Esophagus muscularis mucosa (tissue), 4 donors: ENCODE measurements around the gene TRAPPC3L. TPM values are rescaled to one million over a fixed set of nuclear protein-coding genes. Genes with fewer than 3 reads are reported as not detected.

Experiments
- DNase-seq: peaks from one replicate; pipeline ENCODE4 v3.0.0-alpha.2; 2017; ENCODE audit errors: extremely low spot score
- H3K27ac ChIP-seq, 4 donors: fragments of 200-600 bp; sonication (generic); replicated peaks in 1 of 4; 1 replicate in 3 of 4; 2 replicates in 1 of 4; pipeline ENCODE4 v1.5.1; 2016 to 2019; ENCODE audit warnings: mild to moderate bottlenecking in 1 of 4
- H3K27me3 ChIP-seq, 4 donors: fragments of 200-600 bp; sonication (generic); one replicate each; pipeline versions ENCODE4 v1.5.1 to v1.6.0; 2016 to 2019
- H3K36me3 ChIP-seq, 4 donors: fragments of 200-600 bp; sonication (generic); one replicate each; pipeline ENCODE4 v1.5.1; 2016 to 2019
- H3K4me1 ChIP-seq, 4 donors: fragments of 200-600 bp; sonication (generic); one replicate each; pipeline ENCODE4 v1.5.1; 2016 to 2019
- H3K4me3 ChIP-seq, 4 donors: fragments of 200-600 bp; sonication (generic); 1 replicate in 2 of 4; 2 replicates in 2 of 4; pipeline ENCODE4 v1.5.1; 2016 to 2019; ENCODE audit warnings: mild to moderate bottlenecking in 4 of 4, moderate library complexity in 1 of 4
- H3K9me3 ChIP-seq, 4 donors: fragments of 200-600 bp; sonication (generic); 1 replicate in 3 of 4; 2 replicates in 1 of 4; pipeline ENCODE4 v1.5.1; 2016 to 2019
- CTCF ChIP-seq, 3 experiments: fragments of 200-600 bp in 2 of 3; fragments of 450-650 bp in 1 of 3; sonication (generic) in 2 of 3; IDR thresholded peaks; one replicate each; pipeline ENCODE4 v1.5.1; 2017 to 2019; ENCODE audit warnings: antibody characterized with exemption in 3 of 3, mild to moderate bottlenecking in 2 of 3, moderate library complexity in 1 of 3
- EP300 ChIP-seq: sonication (generic); formaldehyde crosslinking; IDR thresholded peaks from one replicate; pipeline ENCODE4 v1.6.1; 2017; ENCODE audit warnings: antibody characterized with exemption
- POLR2A ChIP-seq: fragments of 450-650 bp; IDR thresholded peaks from one replicate; pipeline ENCODE4 v1.6.1; 2017; ENCODE audit warnings: antibody characterized with exemption, moderate library complexity, mild to moderate bottlenecking, low read depth
- POLR2AphosphoS5 ChIP-seq, 2 donors: sonication (generic); formaldehyde crosslinking; IDR thresholded peaks; one replicate each; pipeline ENCODE4 v1.6.1; 2017; ENCODE audit warnings: antibody characterized with exemption in 2 of 2
- WGBS: methylation state at CpG from one replicate; pipeline ENCODE4 v1.1.5; 2018; 5-methylcytosine and 5-hydroxymethylcytosine counted together
- intact Hi-C: fragments of 100-400 bp; cut with DNase I; formaldehyde crosslinking; loops from one replicate; pipeline ENCODE4 v1.15.1; 2023
- total RNA-seq, 4 donors: library from RNA; depleted of rRNA; stranded (reverse); fragments of >200 nt; gene quantifications; one replicate each; pipeline versions ENCODE4 v1.1.0 to v1.2.1, GENCODE V29; 2016

TRAPPC3L gene
- total RNA-seq, 4 donors from 2014 or later, result 0.42 TPM; not detected in 3

- no peak overlapping the region for H3K27ac ChIP-seq
- TF ChIP-seq POLR2AphosphoS5 (IDR thresholded peaks at IDR 0.05), result no peak
- H3K4me1 ChIP-seq, result peaks cover 0 to 23% (median 17%) of the 10 kb centered on the region in 4 donors
- H3K4me3 ChIP-seq, result peak overlapping the region in 1 of 4 donors; percentile 62
- no peak for DNase-seq
- H3K36me3 ChIP-seq, result peaks cover 0 to 21% (median 9%) of the 10 kb centered on the region in 4 donors
- intact Hi-C loops, result no loop called here
- H3K27me3 ChIP-seq, result no peaks in the 10 kb centered on the region
- H3K9me3 ChIP-seq, result peaks cover 0 to 3% (median 0%) of the 10 kb centered on the region in 4 donors
- 80% methylated on average over 4 of the region's 4 CpGs for WGBS
Measured at GRCh38 chr6:116514111-116514510, 31.4 kb downstream of the TRAPPC3L start.

- 88% methylated on average over 2 of the region's 2 CpGs for WGBS
- peaks cover 0 to 23% (median 17%) of the 10 kb centered on the region in 4 donors for H3K4me1 ChIP-seq
- DNase-seq, result no peak
- H3K27ac ChIP-seq, result peak overlapping the region in 3 of 4 donors; percentile 40 to 85 (median 75)
- TF ChIP-seq POLR2A, result no peak
- no peak for TF ChIP-seq EP300
- no peak for TF ChIP-seq CTCF (IDR thresholded peaks at IDR 0.05)
- TF ChIP-seq POLR2AphosphoS5 (IDR thresholded peaks at IDR 0.05), result no peak
- H3K36me3 ChIP-seq, result peaks cover 0 to 21% (median 9%) of the 10 kb centered on the region in 4 donors
- peaks cover 0 to 8% (median 0%) of the 10 kb centered on the region in 4 donors for H3K9me3 ChIP-seq
- intact Hi-C loops, result no loop called here
- H3K4me3 ChIP-seq, result peak overlapping the region; percentile 40 to 62 (median 51)
- no peaks in the 10 kb centered on the region for H3K27me3 ChIP-seq
Measured at GRCh38 chr6:116513224-116513875, 32.1 kb downstream of the TRAPPC3L start.

- Histone ChIP-seq H3K4me1 (peaks cover 0 to 23% (median 17%) of the 10 kb centered on the region in 4 donors), H3K36me3 (peaks cover 0 to 21% (median 9%) of the 10 kb centered on the region in 4 donors), H3K27ac (peak overlapping the region; percentile 75 to 86 (median 84)), H3K4me3 (peak overlapping the region; percentile 40 to 62 (median 51)), H3K27me3 (no peaks in the 10 kb centered on the region), H3K9me3 (peaks cover 0 to 8% (median 0%) of the 10 kb centered on the region in 4 donors)
- intact Hi-C loops, result no loop called here
- DNase-seq, result no peak
- TF ChIP-seq EP300 (no peak), POLR2AphosphoS5 (IDR thresholded peaks at IDR 0.05) (no peak), POLR2A (no peak), CTCF (IDR thresholded peaks at IDR 0.05) (no peak)
Measured at GRCh38 chr6:116512734-116513133, 32.8 kb downstream of the TRAPPC3L start.

GRCh38 chr6:116512111-116512559, 33.3 kb downstream of the TRAPPC3L start:
- H3K27me3 ChIP-seq, result no peaks in the 10 kb centered on the region
- H3K4me1 ChIP-seq, result peaks cover 0 to 23% (median 17%) of the 10 kb centered on the region in 4 donors
- no peak for DNase-seq
- intact Hi-C loops, result no loop called here
- TF ChIP-seq POLR2AphosphoS5 (IDR thresholded peaks at IDR 0.05) (no peak), CTCF (IDR thresholded peaks at IDR 0.05) (no peak), POLR2A (no peak), EP300 (no peak)
- WGBS, result 47% methylated on average over 4 of the region's 4 CpGs
- peak overlapping the region; percentile 75 to 86 (median 84) for H3K27ac ChIP-seq
- H3K9me3 ChIP-seq, result peaks cover 0 to 8% (median 0%) of the 10 kb centered on the region in 4 donors
- H3K4me3 ChIP-seq, result peak overlapping the region; percentile 40 to 62 (median 51)
- peaks cover 0 to 18% (median 9%) of the 10 kb centered on the region in 4 donors for H3K36me3 ChIP-seq

GRCh38 chr6:116511424-116512110, 33.9 kb downstream of the TRAPPC3L start, which contains the start of gene CALHM5:
Gene CALHM5 (plus strand): TSS chr6:116511639. CDS start chr6:116511697, 58 bp downstream.
- TF ChIP-seq POLR2A (no peak), CTCF (IDR thresholded peaks at IDR 0.05) (peak; percentile 49 to 71 (median 53)), POLR2AphosphoS5 (IDR thresholded peaks at IDR 0.05) (peak; percentile 63 to 79), EP300 (no peak)
- Histone ChIP-seq H3K9me3 (peaks cover 0 to 8% (median 0%) of the 10 kb centered on the region in 4 donors), H3K27me3 (no peaks in the 10 kb centered on the region), H3K4me3 (peak within 1 kb of the TSS; percentile 40 to 62 (median 51)), H3K4me1 (peaks cover 0 to 23% (median 17%) of the 10 kb centered on the region in 4 donors), H3K27ac (peak within 1 kb of the TSS; percentile 75 to 86 (median 84)), H3K36me3 (peaks cover 0 to 12% (median 5%) of the 10 kb centered on the region in 4 donors)
- 42% methylated on average over 10 of the region's 10 CpGs for WGBS
- intact Hi-C loops, result no loop called here
- DNase-seq, result no peak
